HL-60 (cell line): ENCODE results near the gene WDFY2.

Source experiments
- DNase-seq, 2 experiments: peaks; one replicate each; pipeline ENCODE4 v3.0.0-alpha.2; 2010 to 2020; ENCODE audit warnings: low read depth in 1 of 2, low spot score in 1 of 2
- H3K27ac ChIP-seq: fragments of 250-450 bp; sonication (Bioruptor Pico); replicated peaks from 2 replicates; pipeline ENCODE4 v1.5.1; 2020; ENCODE audit warnings: mild to moderate bottlenecking, moderate library complexity
- H3K27me3 ChIP-seq: fragments of 250-450 bp; sonication (Bioruptor Pico); 2 replicates; pipeline ENCODE4 v1.5.1; 2021; ENCODE audit warnings: mild to moderate bottlenecking, moderate library complexity; ENCODE audit not compliant: insufficient read depth, poor library complexity, severe bottlenecking
- H3K4me3 ChIP-seq: replicated peaks from 2 replicates; pipeline ENCODE4 v1.5.1; 2011; ENCODE audit warnings: mild to moderate bottlenecking, control low read depth, low read length; ENCODE audit not compliant: insufficient read depth
- GABPA ChIP-seq: IDR thresholded peaks from 2 replicates; pipeline ENCODE4 v1.6.1; 2012; ENCODE audit warnings: low read depth
- POLR2AphosphoS5 ChIP-seq: IDR thresholded peaks from 2 replicates; pipeline ENCODE4 v1.6.1; 2012; ENCODE audit warnings: low read depth
- SPI1 ChIP-seq: IDR thresholded peaks from 2 replicates; pipeline ENCODE4 v1.6.1; 2012; ENCODE audit warnings: low read depth, mild to moderate bottlenecking, borderline replicate concordance
- TF ChIP-seq, protein P1 (sequence below): IDR thresholded peaks from 2 replicates; pipeline ENCODE4 v1.6.1; 2012; ENCODE audit warnings: low read depth; ENCODE audit not compliant: insufficient replicate concordance
- TF ChIP-seq, protein P2 (sequence below): IDR thresholded peaks from one replicate; pipeline ENCODE4 v1.5.1; 2011; ENCODE audit warnings: low read length, control low read depth, inconsistent platforms; ENCODE audit not compliant: insufficient read depth

WDFY2 gene

DNA sequence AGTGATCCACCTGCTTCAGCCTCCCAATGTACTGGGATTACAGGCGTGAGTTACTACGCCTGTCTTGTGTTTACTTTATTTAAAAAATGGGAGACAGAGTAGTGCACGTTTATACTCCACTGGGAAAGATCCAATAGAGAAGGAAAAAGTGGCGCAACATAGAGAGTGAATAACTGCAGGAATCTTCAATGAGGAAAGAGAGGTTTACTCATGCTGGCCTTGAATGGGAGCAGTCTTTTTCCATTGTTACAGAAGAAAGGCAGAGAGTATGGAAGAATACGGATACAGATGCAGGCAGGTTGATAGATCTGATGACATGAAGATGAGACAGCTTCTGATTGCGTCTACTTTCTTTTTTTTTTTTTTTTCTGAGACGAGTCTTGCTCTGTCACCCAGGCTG, 4.6 kb upstream of the WDFY2 start:
- no peak overlapping the region for H3K27ac ChIP-seq
- H3K4me3 ChIP-seq, result no peak overlapping the region
- no peak for DNase-seq
- H3K27me3 ChIP-seq, result no peaks in the 10 kb centered on the region
- TF ChIP-seq SPI1, result no peak
- TF ChIP-seq POLR2AphosphoS5, result no peak
- TF ChIP-seq, protein P1, sequence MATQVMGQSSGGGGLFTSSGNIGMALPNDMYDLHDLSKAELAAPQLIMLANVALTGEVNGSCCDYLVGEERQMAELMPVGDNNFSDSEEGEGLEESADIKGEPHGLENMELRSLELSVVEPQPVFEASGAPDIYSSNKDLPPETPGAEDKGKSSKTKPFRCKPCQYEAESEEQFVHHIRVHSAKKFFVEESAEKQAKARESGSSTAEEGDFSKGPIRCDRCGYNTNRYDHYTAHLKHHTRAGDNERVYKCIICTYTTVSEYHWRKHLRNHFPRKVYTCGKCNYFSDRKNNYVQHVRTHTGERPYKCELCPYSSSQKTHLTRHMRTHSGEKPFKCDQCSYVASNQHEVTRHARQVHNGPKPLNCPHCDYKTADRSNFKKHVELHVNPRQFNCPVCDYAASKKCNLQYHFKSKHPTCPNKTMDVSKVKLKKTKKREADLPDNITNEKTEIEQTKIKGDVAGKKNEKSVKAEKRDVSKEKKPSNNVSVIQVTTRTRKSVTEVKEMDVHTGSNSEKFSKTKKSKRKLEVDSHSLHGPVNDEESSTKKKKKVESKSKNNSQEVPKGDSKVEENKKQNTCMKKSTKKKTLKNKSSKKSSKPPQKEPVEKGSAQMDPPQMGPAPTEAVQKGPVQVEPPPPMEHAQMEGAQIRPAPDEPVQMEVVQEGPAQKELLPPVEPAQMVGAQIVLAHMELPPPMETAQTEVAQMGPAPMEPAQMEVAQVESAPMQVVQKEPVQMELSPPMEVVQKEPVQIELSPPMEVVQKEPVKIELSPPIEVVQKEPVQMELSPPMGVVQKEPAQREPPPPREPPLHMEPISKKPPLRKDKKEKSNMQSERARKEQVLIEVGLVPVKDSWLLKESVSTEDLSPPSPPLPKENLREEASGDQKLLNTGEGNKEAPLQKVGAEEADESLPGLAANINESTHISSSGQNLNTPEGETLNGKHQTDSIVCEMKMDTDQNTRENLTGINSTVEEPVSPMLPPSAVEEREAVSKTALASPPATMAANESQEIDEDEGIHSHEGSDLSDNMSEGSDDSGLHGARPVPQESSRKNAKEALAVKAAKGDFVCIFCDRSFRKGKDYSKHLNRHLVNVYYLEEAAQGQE, result no peak
- TF ChIP-seq GABPA, result no peak
- TF ChIP-seq, protein P2, sequence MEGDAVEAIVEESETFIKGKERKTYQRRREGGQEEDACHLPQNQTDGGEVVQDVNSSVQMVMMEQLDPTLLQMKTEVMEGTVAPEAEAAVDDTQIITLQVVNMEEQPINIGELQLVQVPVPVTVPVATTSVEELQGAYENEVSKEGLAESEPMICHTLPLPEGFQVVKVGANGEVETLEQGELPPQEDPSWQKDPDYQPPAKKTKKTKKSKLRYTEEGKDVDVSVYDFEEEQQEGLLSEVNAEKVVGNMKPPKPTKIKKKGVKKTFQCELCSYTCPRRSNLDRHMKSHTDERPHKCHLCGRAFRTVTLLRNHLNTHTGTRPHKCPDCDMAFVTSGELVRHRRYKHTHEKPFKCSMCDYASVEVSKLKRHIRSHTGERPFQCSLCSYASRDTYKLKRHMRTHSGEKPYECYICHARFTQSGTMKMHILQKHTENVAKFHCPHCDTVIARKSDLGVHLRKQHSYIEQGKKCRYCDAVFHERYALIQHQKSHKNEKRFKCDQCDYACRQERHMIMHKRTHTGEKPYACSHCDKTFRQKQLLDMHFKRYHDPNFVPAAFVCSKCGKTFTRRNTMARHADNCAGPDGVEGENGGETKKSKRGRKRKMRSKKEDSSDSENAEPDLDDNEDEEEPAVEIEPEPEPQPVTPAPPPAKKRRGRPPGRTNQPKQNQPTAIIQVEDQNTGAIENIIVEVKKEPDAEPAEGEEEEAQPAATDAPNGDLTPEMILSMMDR, result no peak

DNA sequence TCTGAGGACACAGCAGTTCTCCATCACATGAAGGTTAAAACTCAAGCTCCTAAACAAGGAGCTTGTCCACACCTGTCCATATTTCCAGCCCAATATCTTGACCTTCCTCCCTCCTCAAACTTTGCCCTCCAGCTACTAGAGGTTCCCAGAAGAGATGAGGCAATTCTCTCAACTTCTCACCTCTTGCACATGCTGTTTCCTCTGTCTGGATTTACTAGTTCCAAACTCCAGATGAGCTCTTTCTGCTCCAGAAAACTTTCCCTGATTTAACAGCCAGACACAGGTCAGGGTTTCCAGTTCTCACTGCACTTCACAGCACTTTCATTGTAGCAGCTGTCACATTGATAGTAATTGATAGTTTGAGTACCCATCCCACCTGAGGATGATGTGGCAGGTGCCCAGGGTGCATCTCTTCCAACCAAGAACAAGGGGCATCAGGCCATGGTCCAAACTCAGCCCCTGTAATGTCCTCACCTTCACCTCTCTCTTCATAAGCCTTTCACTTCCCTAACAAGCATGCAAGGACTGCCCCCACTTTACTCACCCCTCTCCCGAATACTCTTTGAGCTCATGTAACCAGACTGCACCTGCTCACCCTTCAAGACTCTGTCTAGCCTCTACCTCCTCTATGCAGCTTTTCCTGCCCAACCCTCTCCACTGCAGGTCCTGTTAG, 3.0 kb upstream of the WDFY2 start:
- Histone ChIP-seq H3K27ac (no peak overlapping the region), H3K4me3 (no peak overlapping the region), H3K27me3 (no peaks in the 10 kb centered on the region)
- no peak for DNase-seq
- TF ChIP-seq GABPA (no peak), SPI1 (no peak), POLR2AphosphoS5 (no peak)
- TF ChIP-seq, protein P1, result no peak
- TF ChIP-seq, protein P2, result no peak

- Histone ChIP-seq H3K27me3 (no peaks in the 10 kb centered on the region), H3K27ac (peak overlapping the region; percentile 78), H3K4me3 (peak overlapping the region; percentile 58)
- TF ChIP-seq POLR2AphosphoS5 (no peak), SPI1 (no peak), GABPA (no peak)
- TF ChIP-seq, protein P2, result no peak
- TF ChIP-seq, protein P1, result no peak
- no peak for DNase-seq
These were observed 790 bp upstream of the WDFY2 start for GRCh38 chr13:51583469-51583874.
